ENCODE data around the gene C16orf87.

C16orf87 gene

GRCh38 chr16:46753015-46753414, 78.0 kb downstream of the C16orf87 start:
- no peak for DNase-seq

- no peak for DNase-seq
Observed at GRCh38 chr16:46751381-46751780, 79.6 kb downstream of the C16orf87 start.

GRCh38 chr16:46748775-46749705, 81.9 kb downstream of the C16orf87 start:
- no peak for DNase-seq

GRCh38 chr16:46747777-46748651, 83.0 kb downstream of the C16orf87 start, which contains the start of gene MYLK3:
Gene MYLK3 (minus strand): TSS chr16:46748344. CDS start chr16:46748193, 151 bp downstream.
- DNase-seq, result no peak

- DNase-seq, result no peak
Observed at GRCh38 chr16:46746821-46747776, 83.9 kb downstream of the C16orf87 start.

Measured in CD4-positive, alpha-beta T cell treated with Interleukin-4 for 4 hours (primary cell).